H1 (cell line): Measurements from ENCODE around the gene ABHD8. TPM values are rescaled to one million over a fixed set of nuclear protein-coding genes. Genes with fewer than 3 reads are reported as not detected.

Source experiments
- CTCF ChIA-PET: fragments of 300-600 bp; sonication (Branson Sonifier 250); formaldehyde crosslinking; loops from one replicate; lab custom pipeline; 2021; ENCODE audit not compliant: partially characterized antibody; lab: Charles Lee
- POLR2A ChIA-PET: fragments of 300-600 bp; sonication (Branson Sonifier 250); formaldehyde crosslinking; loops from one replicate; lab custom pipeline; 2021; ENCODE audit warnings: inconsistent platforms; ENCODE audit not compliant: partially characterized antibody; lab: Charles Lee
- DNase-seq, 2 experiments: peaks; one replicate each; pipeline versions ENCODE4 v3.0.0 to v3.0.0-alpha.2; 2010 to 2022; ENCODE audit warnings: low spot score in 2 of 2, low read depth in 1 of 2, mixed read lengths in 1 of 2
- FAIRE-seq: peaks from 2 replicates; lab custom pipeline; 2011; peaks lifted over from hg19 to GRCh38; lab: Jason Lieb, UNC
- H2AFZ ChIP-seq: 2 replicates; pipeline ENCODE4 v1.8.1; 2012; ENCODE audit warnings: low read length, inconsistent platforms
- H2AK5ac ChIP-seq: 2 replicates; pipeline ENCODE4 v1.6.1; 2013; ENCODE audit warnings: low read depth, low read length
- H2BK120ac ChIP-seq: replicated peaks from 2 replicates; pipeline ENCODE3; 2013; ENCODE audit warnings: low read depth, low read length, inconsistent platforms
- H2BK12ac ChIP-seq: 2 replicates; pipeline ENCODE4 v1.6.1; 2013; ENCODE audit warnings: low read depth, low read length
- H2BK15ac ChIP-seq: 2 replicates; pipeline ENCODE4 v1.6.1; 2013; ENCODE audit warnings: low read length
- H2BK20ac ChIP-seq: 2 replicates; pipeline ENCODE4 v1.6.1; 2013; ENCODE audit warnings: low read length
- H2BK5ac ChIP-seq: 2 replicates; pipeline ENCODE4 v1.6.1; 2013; ENCODE audit warnings: low read depth, low read length
- H3K14ac ChIP-seq: 2 replicates; pipeline ENCODE4 v1.6.1; 2013; ENCODE audit warnings: inconsistent platforms; ENCODE audit not compliant: insufficient read length
- H3K18ac ChIP-seq: 2 replicates; pipeline ENCODE4 v1.6.1; 2013; ENCODE audit warnings: low read length; ENCODE audit errors: extremely low read depth
- H3K23ac ChIP-seq: 2 replicates; pipeline ENCODE4 v1.6.1; 2013; ENCODE audit warnings: inconsistent platforms; ENCODE audit not compliant: insufficient read length
- H3K23me2 ChIP-seq: 2 replicates; pipeline ENCODE4 v1.6.1; 2013; ENCODE audit warnings: low read depth, low read length
- H3K27ac ChIP-seq: 2 replicates; pipeline ENCODE4 v1.6.1; 2011; ENCODE audit warnings: low read depth, low read length, inconsistent platforms
- H3K27me3 ChIP-seq, 4 experiments: replicated peaks in 1 of 4; 1 replicate in 1 of 4; 2 replicates in 3 of 4; pipeline versions ENCODE4 v1.6.1 to v1.8.1; 2011 to 2013; ENCODE audit warnings: low read length in 3 of 4, mild to moderate bottlenecking in 3 of 4, inconsistent platforms in 2 of 4, mixed read lengths in 2 of 4, moderate library complexity in 1 of 4; ENCODE audit not compliant: control insufficient read depth in 3 of 4, insufficient read depth in 3 of 4; ENCODE audit errors: extremely low read depth in 1 of 4
- H3K36me3 ChIP-seq, 4 experiments: 2 replicates each; pipeline versions ENCODE4 v1.6.1 to v1.8.1; 2011 to 2013; ENCODE audit warnings: mild to moderate bottlenecking in 4 of 4, low read length in 3 of 4, moderate library complexity in 2 of 4, control low read depth in 1 of 4, inconsistent platforms in 1 of 4; ENCODE audit not compliant: insufficient read depth in 4 of 4, control insufficient read depth in 2 of 4
- H3K4ac ChIP-seq: replicated peaks from 2 replicates; pipeline ENCODE3; 2013; ENCODE audit warnings: low read length, low read depth, mixed read lengths, inconsistent platforms; ENCODE audit not compliant: insufficient read length
- H3K4me1 ChIP-seq, 4 experiments: replicated peaks in 1 of 4; 1 replicate in 1 of 4; 2 replicates in 3 of 4; pipeline versions ENCODE4 v1.6.1 to v1.8.1; 2011 to 2013; ENCODE audit warnings: low read length in 3 of 4, inconsistent platforms in 2 of 4, mixed read lengths in 1 of 4; ENCODE audit not compliant: insufficient read depth in 4 of 4, control insufficient read depth in 3 of 4
- H3K4me2 ChIP-seq, 2 experiments: 2 replicates each; pipeline versions ENCODE4 v1.6.1 to v1.8.1; 2011 to 2013; ENCODE audit warnings: low read depth in 2 of 2, low read length in 2 of 2, control low read depth in 1 of 2, inconsistent platforms in 1 of 2, mild to moderate bottlenecking in 1 of 2; ENCODE audit not compliant: insufficient read depth in 1 of 2
- H3K4me3 ChIP-seq, 4 experiments: fragments of 200-600, 300-600 bp in 1 of 4; sonication (generic), shearing (Covaris generic), sonication (Bioruptor Twin) in 1 of 4; 2 replicates each; pipeline versions ENCODE4 v1.5.1 to v1.8.1; 2011 to 2016; ENCODE audit warnings: low read length in 4 of 4, low read depth in 3 of 4, control low read depth in 2 of 4, inconsistent platforms in 2 of 4, mild to moderate bottlenecking in 2 of 4, mixed read lengths in 1 of 4, moderate library complexity in 1 of 4; ENCODE audit not compliant: insufficient read depth in 2 of 4; ENCODE audit errors: extremely low read depth in 1 of 4
- H3K56ac ChIP-seq: replicated peaks from 2 replicates; pipeline ENCODE3; 2013; ENCODE audit warnings: low read depth, mild to moderate bottlenecking, mixed read lengths, low read length, inconsistent platforms; ENCODE audit not compliant: insufficient read length
- H3K79me1 ChIP-seq: 2 replicates; pipeline ENCODE4 v1.6.1; 2013; ENCODE audit warnings: low read depth, low read length, control low read depth
- H3K79me2 ChIP-seq, 2 experiments: 2 replicates each; pipeline versions ENCODE4 v1.6.1 to v1.8.1; 2012 to 2013; ENCODE audit warnings: low read length in 2 of 2, mild to moderate bottlenecking in 2 of 2, inconsistent platforms in 1 of 2; ENCODE audit not compliant: insufficient read depth in 2 of 2, control insufficient read depth in 1 of 2
- H3K9ac ChIP-seq, 4 experiments: replicated peaks in 1 of 4; 1 replicate in 1 of 4; 2 replicates in 3 of 4; pipeline versions ENCODE4 v1.6.1 to v1.8.1; 2011 to 2013; ENCODE audit warnings: low read depth in 3 of 4, low read length in 3 of 4, control low read depth in 2 of 4, mild to moderate bottlenecking in 2 of 4, moderate library complexity in 2 of 4, inconsistent platforms in 1 of 4; ENCODE audit errors: extremely low read depth in 1 of 4
- H3K9me3 ChIP-seq, 2 experiments: 2 replicates each; pipeline versions ENCODE4 v1.6.1 to v1.8.1; 2012 to 2013; ENCODE audit warnings: mild to moderate bottlenecking in 2 of 2, moderate library complexity in 2 of 2, control low read depth in 1 of 2, inconsistent platforms in 1 of 2, low read depth in 1 of 2, low read length in 1 of 2, mixed read lengths in 1 of 2; ENCODE audit not compliant: insufficient read depth in 2 of 2
- H4K20me1 ChIP-seq, 2 experiments: replicated peaks in 1 of 2; 2 replicates each; pipeline versions ENCODE3 to v1.8.1; 2011 to 2013; ENCODE audit warnings: inconsistent platforms in 2 of 2, low read length in 2 of 2, mild to moderate bottlenecking in 1 of 2; ENCODE audit not compliant: insufficient read depth in 2 of 2, control insufficient read depth in 1 of 2
- H4K5ac ChIP-seq: 2 replicates; pipeline ENCODE4 v1.6.1; 2013; ENCODE audit warnings: low read length, low read depth, mixed read lengths, inconsistent platforms; ENCODE audit not compliant: insufficient read length
- H4K8ac ChIP-seq: 2 replicates; pipeline ENCODE4 v1.8.0; 2013; ENCODE audit warnings: mild to moderate bottlenecking, moderate library complexity, low read length, inconsistent platforms; ENCODE audit not compliant: insufficient read depth; ENCODE audit errors: extremely low read depth
- H4K91ac ChIP-seq: replicated peaks from 2 replicates; pipeline ENCODE3; 2013; ENCODE audit warnings: low read length, mixed read lengths, inconsistent platforms; ENCODE audit not compliant: insufficient read length
- POLR2A ChIP-seq, 2 experiments: IDR thresholded peaks; 1 replicate in 1 of 2; 2 replicates in 1 of 2; pipeline ENCODE4 v1.6.1; 2011; ENCODE audit warnings: low read depth in 2 of 2, low read length in 2 of 2, mild to moderate bottlenecking in 2 of 2; ENCODE audit errors: control extremely low read depth in 1 of 2
- SUZ12 ChIP-seq: fragments of 200-600 bp; sonication (generic); IDR thresholded peaks from 2 replicates; pipeline ENCODE4 v1.6.1; 2012; ENCODE audit warnings: mild to moderate bottlenecking, inconsistent platforms, low read length, moderate library complexity, mixed read lengths
- WGBS, 2 experiments: shearing (Covaris generic) in 1 of 2; methylation state at CpG; one replicate each; pipeline versions ENCODE4 v1.1.6 to v1.1.7; 2013 to 2015; ENCODE audit warnings: low lambda C conversion rate in 2 of 2, mixed read lengths in 2 of 2, inconsistent platforms in 1 of 2, low coverage in 1 of 2, missing lambda C conversion rate in 1 of 2; ENCODE audit not compliant: insufficient replicate concordance in 2 of 2, insufficient coverage in 1 of 2, insufficient read length in 1 of 2; ENCODE audit errors: extremely low coverage in 1 of 2, missing lambda C conversion rate in 1 of 2; 5-methylcytosine and 5-hydroxymethylcytosine counted together
- polyA plus RNA-seq, 7 experiments: library from polyadenylated mRNA; depleted of rRNA in 3 of 7; stranded (reverse) in 5 of 7; unstranded in 2 of 7; fragments of >200 nt in 5 of 7; fragments of 200-250 nt in 2 of 7; gene quantifications; 1 replicate in 5 of 7; 2 replicates in 1 of 7; 4 replicates in 1 of 7; pipeline versions ENCODE4 v1.2.1 to v1.2.3, GENCODE V29; 2011 to 2013; ENCODE audit warnings: missing spikeins in 2 of 7, mixed read lengths in 2 of 7
- total RNA-seq: library from RNA; stranded (reverse); fragmentation: NEBNext Ultra II Directional; extraction: Animal tissue kit (Norgen Biotek cat#: 25700); gene quantifications from 2 replicates; pipeline ENCODE4 v1.2.1, GENCODE V29; 2021

Gene ABHD8
- total and polyA plus RNA-seq, 2 of the 8 experiments (the other 6 are each of a cell fraction or from before 2014, with no cell fraction given) = 11.3 to 18.7 TPM

DNA sequence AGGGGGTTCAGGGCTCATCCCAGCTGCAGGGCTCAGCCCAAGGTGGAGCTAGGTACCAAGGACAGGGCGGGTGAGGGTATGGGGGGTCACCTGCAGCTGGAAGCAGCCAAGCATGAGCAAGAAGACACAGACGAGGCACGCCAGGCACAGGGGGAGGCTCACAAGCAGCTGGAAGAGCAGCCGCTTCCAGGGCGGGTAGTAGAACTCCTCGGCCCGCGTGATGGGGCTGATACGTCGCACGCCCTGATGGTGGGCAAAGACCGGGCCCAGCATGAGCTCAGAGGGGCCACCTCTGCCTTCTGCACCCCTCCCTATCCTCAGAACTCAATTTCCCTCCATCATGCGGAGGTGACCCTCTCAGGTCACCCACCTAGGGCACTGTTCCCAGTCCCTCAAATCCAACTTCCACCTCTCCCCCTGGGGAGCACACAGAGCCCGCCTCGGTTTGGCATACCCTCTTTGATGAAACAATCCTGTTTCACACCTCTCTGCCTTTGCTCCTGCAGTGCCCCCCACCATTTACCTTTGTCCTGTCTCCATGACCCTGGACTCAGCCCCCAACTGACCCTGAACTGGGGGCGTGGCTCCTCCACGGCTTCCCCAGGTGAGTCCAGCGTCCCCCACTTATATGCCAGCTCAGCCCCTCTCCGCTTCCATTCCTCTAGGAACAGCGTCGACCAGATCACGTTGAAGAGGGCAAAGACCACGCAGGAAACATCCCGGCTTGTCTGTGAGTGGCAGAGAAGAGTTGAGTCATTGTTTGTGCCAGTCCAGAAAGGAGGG, 27.2 kb upstream of the ABHD8 start:
- H3K4me1 ChIP-seq = peaks cover 0 to 34% (median 24%) of the 10 kb centered on the region in 4 experiments; a peak in 6 of 7 replicates
- H3K36me3 ChIP-seq = peaks cover 0 to 3% (median 0%) of the 10 kb centered on the region in 4 experiments; a peak in 2 of 8 replicates
- H3K9me3 ChIP-seq = no peaks in the 10 kb centered on the region
- H4K8ac ChIP-seq = peak overlapping the region; percentile 46; the same call in 1 of the 2 replicates
- no peak overlapping the region for H3K56ac ChIP-seq
- no peak overlapping the region for H3K4me2 ChIP-seq
- H3K14ac ChIP-seq = no peak overlapping the region
- H4K5ac ChIP-seq = no peak overlapping the region
- H4K91ac ChIP-seq = no peak overlapping the region
- no peak overlapping the region for H2BK12ac ChIP-seq
- no peak overlapping the region for H3K4me3 ChIP-seq
- no peaks in the 10 kb centered on the region; a peak in 1 of 7 replicates for H3K27me3 ChIP-seq
- H3K4ac ChIP-seq = no peak overlapping the region
- H4K20me1 ChIP-seq = peaks cover 0 to 14% of the 10 kb centered on the region in 2 experiments
- H3K79me1 ChIP-seq = 0 out of 2 replicates have a peak, but pooled peaks cover 2% of the 10 kb centered on the region
- H2AFZ ChIP-seq = no peak overlapping the region
- no peak for FAIRE-seq
- H3K9ac ChIP-seq = no peak overlapping the region
- H3K23ac ChIP-seq = no peak overlapping the region
- no peak overlapping the region for H3K27ac ChIP-seq
- 92% methylated on average over 21 of the region's 24 CpGs; no CpG with 5 or more reads in 1 of the 2 experiments for WGBS, 2 experiments
- no peak overlapping the region for H3K18ac ChIP-seq
- ChIA-PET POLR2A (interaction anchor here (2.1 to 17.1 kb wide), 3 partner anchors 8 to 20 kb away, joined by 4 to 329 read pairs (median 100); partner anchors contain the start of genes ABHD8, ANO8, DDA1 and GTPBP3), CTCF (interaction anchor here (0.9 to 2.3 kb wide), 7 partner anchors 10 to 278 kb away, joined by 3 to 6 read pairs (median 3); partner anchors contain the start of gene MRPL34)
- H2BK15ac ChIP-seq = no peak overlapping the region
- H2BK120ac ChIP-seq = no peak overlapping the region
- no peak overlapping the region for H2BK20ac ChIP-seq
- H2BK5ac ChIP-seq = no peak overlapping the region
- DNase-seq = no peak
- TF ChIP-seq SUZ12 (no peak), POLR2A (IDR thresholded peaks at IDR 0.05; ENCODE audit: control extremely low read depth in 1 of 2, low read depth in 2 of 2, low read length in 2 of 2) (0 out of 3 replicates have a peak, but pooled peaks of 1 of the 2 experiments have one; percentile 21)
- TF ChIP-seq, all 59 proteins: peak for 1
- Histone ChIP-seq H3K23me2 (peaks cover 15% of the 10 kb centered on the region), H2AK5ac (no peak overlapping the region), H3K79me2 (no peaks in the 10 kb centered on the region)
